SU-DHL-6 (cell line): ENCODE measurements around the gene HOXA6.

ENCODE experiments used
- EZH2phosphoT487 ChIP-seq: fragments of 200-600 bp; sonication (generic), shearing (Covaris generic); conservative IDR thresholded peaks from 2 replicates; pipeline ENCODE4 v1.6.1; 2018; ENCODE audit warnings: mild to moderate bottlenecking, antibody characterized with exemption, low read length, moderate library complexity, mixed read lengths
- TF ChIP-seq, protein P1 (sequence below): fragments of 200-600 bp; sonication (generic); IDR thresholded peaks from one replicate; pipeline ENCODE4 v1.5.1; 2017; ENCODE audit warnings: antibody characterized with exemption, mild to moderate bottlenecking, low read length, moderate library complexity; ENCODE audit not compliant: insufficient read depth, poor library complexity, severe bottlenecking

GRCh38 chr7:27160546-27161213 is 13.1 kb upstream of the HOXA6 start:
- TF ChIP-seq, protein P1, sequence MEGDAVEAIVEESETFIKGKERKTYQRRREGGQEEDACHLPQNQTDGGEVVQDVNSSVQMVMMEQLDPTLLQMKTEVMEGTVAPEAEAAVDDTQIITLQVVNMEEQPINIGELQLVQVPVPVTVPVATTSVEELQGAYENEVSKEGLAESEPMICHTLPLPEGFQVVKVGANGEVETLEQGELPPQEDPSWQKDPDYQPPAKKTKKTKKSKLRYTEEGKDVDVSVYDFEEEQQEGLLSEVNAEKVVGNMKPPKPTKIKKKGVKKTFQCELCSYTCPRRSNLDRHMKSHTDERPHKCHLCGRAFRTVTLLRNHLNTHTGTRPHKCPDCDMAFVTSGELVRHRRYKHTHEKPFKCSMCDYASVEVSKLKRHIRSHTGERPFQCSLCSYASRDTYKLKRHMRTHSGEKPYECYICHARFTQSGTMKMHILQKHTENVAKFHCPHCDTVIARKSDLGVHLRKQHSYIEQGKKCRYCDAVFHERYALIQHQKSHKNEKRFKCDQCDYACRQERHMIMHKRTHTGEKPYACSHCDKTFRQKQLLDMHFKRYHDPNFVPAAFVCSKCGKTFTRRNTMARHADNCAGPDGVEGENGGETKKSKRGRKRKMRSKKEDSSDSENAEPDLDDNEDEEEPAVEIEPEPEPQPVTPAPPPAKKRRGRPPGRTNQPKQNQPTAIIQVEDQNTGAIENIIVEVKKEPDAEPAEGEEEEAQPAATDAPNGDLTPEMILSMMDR, result peak; percentile 98
- TF ChIP-seq EZH2phosphoT487, result no peak
